Activated CD8-positive, alpha-beta memory T cell treated with anti-CD3 and anti-CD28 coated beads, Interleukin-2, amount 50 U/mL, for 24 hours (primary cell): Measurements from ENCODE around the gene ASCC3.

Experiments used
- DNase-seq: peaks from one replicate; pipeline ENCODE4 v3.0.0-alpha.2; 2020; ENCODE audit errors: extremely low read depth

ASCC3 gene

DNA sequence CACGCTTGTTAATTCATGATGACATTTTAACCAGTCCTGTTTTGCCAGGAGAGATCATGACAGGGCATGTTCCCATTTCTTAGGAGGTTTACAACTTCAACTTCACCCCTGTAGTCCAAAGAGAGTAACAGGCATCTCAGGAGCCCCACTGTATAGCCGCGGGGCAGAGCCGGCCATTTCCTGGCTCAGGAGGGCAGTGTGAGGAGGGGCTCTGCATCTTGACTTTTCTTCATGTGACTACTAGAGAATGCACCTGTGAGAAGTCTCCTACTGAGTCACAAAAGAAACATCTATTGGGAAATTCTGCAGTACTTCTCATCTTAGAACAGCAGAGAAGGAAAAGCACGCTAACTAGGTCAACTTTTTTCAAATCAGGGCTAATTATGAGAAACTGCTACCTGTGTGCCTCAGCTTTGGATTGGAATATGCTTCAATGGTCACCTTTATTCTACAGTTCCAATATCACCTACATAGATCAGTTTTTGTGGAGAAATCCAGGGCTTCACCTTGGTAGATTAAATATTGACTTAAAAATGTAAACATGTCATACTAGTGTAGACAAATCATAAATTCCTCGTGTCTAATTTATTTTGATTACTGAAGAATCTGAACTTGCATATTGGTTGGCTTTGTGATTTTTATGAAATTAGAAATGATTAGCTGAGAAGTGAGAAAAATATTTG is 387.8 kb downstream of the ASCC3 start:
- no peak for DNase-seq

DNA sequence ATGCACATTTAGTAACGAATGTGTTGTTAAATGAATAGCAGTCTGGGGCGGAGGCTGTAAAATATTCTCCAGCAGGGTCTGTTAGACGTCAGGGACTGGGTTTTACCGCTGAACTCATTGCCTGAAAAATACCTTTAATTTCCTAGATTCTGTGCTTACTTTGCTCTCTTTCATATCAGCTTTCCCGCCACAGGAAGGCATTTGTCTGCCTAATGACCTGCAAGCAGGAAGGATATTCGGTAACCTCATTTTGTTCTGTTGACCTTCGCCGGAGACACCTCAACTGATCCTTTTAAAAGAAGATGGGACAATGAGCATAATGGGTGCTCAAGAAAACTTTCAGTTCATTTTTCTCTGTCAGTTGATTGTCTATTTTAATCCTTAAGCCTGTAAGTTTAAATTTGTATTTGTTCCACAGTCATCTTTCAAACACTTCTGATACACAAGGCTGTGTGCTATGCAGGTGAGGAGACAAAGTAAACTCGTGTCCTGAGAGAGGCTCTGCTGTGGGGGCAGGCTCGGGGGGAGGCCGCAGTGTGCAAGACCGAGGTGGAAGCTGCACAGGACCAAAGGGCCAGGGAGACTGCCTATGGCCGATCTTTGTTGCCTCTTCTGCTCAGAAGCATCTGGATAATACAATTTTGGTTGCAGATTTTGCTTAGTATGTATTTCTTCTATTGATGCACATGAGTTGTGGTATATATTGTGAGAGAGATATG is 389.0 kb downstream of the ASCC3 start:
- DNase-seq: no peak

DNA sequence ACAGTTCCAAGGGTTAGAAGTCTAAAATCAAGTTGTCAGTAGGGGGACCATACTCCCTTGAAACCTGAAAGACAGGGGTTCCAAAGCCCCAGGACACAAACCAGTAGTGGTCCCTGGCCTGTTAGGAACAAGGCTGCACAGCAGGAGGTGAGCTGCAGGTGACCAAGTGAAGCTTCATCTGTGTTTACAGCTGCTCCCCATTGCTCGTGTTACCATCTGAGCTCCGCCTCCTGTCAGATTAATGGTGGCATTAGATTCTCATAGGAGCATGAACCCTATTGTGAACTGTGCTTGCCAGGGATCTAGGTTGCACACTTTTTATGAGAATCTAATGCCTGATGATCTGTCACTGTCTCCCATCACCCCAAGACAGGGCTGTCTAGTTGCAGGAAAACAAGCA is 391.1 kb downstream of the ASCC3 start:
- DNase-seq: no peak

DNA sequence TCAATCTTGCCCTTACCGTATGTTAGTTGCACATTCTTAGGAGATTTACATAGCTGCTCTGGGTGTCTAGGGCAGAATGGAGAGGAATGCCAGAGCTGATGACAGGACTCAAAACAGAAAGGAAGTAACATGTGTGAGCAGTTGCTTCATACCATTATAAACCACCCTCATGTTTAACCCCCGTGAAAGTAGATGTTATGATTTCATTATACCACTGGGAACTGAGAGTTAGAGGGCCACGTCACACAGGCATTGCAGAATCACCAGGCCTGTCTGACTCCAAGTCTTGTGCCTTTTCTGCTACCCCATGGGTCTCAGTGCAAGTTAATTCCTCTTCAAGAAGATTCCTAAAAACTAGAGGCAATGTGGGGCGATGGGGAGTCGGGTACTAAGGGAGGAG is 392.9 kb downstream of the ASCC3 start:
- DNase-seq: no peak

DNA sequence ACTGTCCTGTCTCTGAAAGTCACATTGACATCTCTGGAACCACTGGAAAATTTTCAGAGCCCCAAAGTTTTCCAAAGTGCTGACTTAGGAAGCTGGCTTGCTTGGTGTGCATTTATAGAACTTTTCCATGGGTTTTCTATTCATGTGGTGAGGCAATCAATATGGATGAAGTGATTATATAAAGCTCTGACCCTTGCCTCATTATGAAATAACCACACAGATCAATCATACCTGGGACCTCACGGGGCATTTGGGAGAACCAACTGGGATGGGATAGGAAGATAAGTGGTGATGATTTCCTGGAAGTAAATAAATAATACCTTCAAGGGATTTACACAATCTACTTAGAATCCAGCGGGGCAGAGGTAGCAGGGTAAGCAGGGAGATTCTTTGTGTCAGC is 393.5 kb downstream of the ASCC3 start:
- DNase-seq: no peak

DNA sequence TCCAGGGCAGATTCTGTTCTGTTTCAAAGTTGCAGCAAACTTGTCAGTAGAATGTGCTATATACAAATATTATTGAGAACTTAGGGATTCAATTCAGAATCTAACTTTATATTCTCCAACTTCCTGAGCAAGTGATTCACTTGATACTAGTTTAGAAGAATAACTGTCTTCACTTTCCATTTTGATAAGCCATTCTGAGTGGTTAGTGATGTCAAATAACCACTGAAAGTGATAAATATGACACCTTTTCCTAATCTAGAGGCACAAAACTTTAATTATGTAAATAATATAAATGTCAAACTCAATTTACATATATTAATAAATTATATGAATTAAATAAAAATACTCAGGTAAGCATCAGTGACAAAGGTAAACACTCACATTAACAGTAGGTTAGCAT is 395.9 kb downstream of the ASCC3 start:
- no peak for DNase-seq

DNA sequence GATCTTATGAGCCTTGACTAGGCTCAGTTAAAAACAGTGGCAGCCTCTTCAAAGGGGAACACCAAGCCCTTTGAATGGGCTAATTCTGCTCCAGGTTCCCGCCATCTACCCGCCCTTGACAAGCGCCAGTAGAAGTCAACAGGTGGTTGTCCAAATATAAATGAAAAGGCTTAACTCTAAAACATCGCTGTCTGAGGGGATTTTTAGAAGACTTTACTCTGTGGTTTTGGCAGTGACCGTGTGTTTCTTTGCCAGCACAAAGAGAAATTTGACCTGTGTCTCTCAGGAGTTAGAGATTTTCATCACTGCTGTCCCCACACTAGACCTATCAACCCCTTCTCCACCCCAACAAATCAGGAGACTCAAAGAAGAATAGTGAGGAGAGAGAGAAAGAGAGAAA is 396.7 kb downstream of the ASCC3 start:
- DNase-seq: no peak

DNA sequence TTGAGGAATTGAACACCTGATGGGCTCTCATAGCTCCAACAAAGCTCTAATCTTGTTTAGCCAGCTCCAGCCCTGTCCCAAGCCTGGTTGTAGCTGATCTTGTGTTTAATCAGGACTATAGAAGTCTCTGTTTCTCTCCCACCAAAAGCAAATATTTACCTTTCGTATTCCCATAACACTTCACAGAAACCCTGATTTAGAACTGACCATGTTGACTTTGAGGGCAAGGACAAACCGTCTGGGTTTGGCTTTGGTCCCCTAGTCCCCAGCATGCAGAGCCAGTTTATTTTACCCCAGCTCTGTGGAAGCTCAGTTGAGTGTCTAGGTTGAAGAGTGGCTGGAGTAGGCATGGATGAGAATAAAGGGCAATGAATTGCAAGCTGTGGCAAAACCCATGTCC is 398.4 kb downstream of the ASCC3 start:
- no peak for DNase-seq

DNA sequence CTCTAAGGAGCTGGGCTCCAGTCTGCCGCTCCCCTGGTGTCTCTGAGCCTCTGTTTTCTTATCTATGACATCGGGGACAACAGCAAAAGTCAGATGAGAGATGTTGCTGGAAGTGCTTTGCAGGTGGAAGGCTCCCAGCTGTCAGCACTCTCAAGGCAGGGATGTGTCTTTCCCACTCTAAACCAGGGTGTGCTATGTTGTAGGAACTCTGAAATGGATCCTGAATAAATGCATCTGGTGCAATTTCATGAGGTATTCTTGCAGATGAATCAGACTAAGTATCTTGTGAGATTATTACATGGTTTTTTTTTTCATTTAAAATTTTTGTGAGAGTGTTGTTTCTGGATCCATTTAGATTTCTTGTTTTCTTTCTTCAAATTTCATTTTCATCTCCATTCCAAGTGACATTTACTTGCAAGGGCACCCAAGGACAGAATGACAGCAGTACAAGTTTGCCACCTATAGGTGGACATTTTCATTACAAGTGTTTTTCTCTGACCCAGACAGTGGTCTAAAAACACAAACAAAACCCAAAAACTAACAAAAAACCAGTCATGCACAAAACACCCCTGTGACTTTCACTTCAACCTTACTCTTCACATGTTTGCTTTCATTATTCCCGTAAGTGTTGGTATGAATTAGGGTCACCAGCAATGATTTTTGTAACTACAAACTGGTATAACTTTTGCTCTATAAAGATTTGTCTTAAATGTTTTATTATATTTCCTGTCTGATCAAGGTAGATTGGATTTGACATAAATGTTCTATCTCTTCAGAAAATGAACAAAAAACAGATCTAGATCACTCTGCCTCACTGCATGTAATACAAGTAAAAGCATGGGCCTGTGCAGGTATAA is 401.7 kb downstream of the ASCC3 start:
- DNase-seq: no peak

DNA sequence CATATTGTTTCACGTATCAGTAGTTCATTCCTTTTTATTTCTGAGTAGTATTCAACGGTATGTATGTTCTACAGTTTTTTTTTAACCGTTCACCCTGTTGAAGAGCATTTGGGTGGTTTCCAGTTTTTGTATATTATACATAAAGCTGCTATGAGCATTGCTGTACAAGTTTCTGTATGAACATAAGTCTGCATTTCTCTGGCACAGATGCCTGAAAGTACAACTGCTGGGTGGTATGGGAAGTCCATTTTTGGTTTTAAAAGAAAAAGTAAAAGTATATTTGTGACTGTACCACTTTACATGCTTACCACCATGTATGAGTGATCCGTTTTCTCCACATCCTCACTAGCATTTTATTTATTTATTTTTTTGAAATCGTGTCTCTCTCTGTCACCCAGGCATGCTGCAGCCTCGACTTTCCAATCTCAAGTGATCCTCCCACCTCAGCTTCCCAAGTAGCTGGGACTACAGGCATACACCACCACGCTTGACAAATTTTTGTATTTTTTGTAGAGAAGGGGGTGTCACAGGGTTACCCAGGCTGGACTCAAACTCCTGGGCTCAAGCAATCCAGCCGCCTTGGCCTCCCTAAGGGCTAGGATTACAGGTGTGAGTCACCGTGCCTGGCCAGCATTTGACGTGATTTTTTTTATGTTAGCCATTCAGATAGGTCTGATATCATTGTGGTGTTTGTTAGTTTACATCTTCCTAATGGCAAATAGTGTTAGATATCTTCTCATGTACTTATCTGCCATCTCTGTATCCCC is 405.4 kb downstream of the ASCC3 start:
- no peak for DNase-seq

DNA sequence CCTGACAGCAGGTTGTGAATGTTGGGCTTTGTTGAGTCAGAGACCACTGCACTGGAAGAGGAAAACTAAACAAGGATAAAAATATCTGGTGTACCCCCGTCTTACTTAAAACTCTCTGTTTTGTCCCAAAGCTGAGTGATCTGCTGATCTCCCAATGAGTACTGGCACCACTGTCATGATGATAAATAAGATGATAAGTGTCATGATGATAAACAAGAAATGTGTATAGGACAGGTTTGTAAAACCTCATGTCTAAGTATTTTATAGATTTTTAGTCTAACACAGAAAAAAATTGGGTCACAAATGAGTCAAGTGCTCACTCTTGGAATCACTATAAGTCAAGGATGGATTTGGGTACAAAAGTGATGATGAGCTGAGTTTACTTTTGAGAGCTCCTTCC is 407.9 kb downstream of the ASCC3 start:
- no peak for DNase-seq

DNA sequence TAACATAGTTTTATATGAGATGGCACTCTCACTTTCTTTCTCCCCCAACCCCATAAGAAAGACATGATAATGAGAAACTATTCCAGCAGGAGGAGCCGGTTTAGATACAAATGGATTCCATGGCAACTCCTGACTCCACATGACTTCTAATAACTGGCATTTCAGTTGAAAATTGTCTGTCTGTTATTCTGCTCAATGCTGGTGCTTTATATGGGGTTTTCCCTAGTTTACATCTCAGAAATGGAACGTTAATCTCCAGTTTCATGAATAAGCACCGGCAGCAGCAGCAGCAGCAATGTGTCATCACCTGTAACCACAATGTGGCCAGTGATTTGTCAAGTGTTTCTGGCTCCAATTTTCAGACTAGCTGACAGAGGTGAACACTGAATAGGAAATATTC is 408.5 kb downstream of the ASCC3 start:
- DNase-seq: no peak

DNA sequence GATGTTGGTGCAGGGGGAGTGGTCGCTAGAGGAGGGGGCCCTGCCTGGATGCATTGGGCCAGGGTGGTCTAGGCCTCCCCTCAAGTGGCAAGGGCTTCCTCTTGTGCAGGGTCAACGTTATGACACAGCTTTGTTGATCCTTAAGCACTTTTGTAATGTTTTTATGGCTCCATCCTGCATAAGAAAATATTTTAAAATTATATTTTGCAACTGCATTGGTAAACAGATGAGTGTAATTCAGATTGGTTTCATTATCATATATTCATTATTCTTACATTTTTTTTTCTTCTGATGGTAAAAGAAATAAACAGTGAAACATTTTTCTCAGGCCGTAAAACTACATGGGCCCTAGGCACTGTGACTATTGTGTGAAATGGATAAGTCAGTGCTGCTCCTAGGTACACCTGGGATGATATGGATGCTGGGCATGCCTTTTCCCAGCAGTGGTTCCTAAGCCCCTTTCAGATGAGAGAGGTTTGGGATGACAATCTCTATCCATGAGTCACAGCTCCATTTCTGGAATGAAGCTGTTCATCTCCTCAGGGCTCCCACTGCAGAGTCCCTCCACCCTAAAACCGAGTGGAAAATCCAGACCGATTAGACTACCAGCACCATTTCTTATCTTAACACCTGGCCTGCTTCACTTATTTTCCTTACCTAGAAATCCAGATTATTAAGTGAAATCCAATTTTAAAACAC is 410.6 kb downstream of the ASCC3 start:
- DNase-seq: no peak

DNA sequence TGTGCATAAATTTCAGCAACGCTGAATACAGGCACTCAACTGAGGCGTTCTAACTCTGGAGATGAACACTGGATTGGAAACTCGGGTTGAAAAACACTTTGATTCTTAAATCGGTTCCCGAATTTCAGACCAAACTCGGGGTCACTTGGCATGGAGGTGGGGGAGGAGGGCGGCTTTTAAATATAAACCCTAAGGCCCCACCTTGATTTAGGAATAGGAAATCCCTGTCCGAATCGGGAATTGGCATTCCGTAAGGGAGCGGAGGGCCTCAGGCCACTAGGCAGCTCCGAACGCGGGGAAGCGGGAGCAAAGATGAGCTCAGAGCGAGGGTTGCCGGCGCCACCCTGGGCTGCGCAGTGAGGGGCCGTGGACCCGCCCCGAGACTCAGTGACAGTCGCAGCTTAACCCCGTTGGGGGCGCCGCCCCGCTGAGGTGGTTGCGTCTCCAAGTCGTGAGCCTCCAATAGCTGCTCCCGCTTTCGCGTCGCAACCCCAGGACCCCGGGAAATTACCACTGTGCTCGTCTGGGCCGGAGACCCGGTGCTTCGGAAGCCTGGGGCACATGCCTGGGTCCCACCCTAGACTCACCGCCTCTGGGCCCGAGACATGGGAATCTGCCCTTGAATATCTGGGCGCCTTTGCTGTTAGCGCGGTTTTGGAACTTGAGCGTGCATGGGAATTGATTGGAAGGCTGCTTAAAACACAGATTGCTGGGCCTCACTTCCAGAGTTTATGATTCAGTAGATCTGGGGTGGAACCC is 411.8 kb downstream of the ASCC3 start:
- no peak for DNase-seq

DNA sequence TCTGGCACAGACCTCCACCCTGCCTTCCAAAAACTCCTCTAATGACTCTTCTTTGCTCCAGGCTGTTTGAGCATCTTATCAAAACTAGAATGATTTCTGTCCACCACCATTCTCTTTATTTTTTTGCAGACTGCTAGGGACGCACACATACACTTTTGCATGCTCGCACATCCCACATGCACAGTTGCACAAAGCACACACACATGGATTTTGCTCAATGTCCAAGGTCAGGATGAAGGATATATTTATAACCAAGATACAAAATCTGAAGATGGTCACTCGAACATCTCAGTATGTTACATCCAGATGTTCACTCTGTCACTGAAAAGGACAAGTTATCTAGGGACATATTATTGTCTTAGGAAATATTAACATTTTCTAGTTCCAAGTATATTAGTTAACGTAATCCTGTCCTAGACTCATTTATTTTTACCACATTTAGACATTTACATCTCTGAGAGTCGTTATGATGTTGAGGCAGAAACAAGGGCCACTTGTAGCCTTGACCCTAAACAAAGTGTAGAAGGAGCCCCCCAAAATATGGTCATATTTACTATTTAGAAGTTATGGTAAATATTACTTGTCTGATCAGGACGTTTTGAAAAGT is 413.0 kb downstream of the ASCC3 start:
- DNase-seq: no peak

DNA sequence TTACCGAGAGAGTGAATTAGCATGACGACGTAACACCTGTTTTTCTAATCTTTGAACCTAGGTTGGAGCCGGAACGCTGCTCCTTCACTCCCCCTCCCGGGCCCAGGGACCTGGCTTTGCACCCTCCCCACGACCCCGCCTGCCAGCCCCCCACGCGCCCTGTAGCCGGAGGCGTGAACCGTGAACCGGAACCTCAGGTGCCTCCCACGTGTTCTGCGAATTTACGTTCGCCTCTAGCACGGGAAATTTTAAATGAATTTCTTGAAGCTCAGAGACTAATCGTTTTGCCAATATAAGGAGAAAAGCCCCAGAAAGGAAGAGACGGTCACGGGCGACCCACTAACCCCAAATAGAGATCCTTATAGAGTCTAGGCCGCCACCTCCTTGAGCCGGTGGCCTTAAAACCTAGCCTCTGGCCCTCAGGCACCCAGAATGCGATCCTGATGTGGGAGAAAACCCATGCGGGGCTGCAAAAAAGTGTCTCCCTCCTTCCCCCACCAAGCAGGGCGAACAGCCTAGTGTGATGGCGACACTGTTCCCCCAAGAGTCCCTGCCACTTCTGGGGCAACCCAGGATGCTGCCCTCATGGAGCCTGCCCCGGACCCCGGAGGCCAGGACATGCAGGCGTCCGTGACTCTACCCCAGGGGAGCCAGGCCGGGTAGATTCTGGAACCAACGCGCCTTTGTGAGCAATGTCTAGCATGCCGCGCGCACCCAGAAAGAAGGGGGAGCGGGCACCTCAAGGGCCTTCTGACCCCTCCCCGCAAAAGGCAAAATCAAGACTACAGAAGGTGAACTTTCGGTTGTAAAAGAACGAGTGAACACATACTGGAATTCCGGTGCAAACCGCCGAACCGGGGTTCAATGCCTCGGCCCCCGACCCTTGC is 413.8 kb downstream of the ASCC3 start:
- no peak for DNase-seq

DNA sequence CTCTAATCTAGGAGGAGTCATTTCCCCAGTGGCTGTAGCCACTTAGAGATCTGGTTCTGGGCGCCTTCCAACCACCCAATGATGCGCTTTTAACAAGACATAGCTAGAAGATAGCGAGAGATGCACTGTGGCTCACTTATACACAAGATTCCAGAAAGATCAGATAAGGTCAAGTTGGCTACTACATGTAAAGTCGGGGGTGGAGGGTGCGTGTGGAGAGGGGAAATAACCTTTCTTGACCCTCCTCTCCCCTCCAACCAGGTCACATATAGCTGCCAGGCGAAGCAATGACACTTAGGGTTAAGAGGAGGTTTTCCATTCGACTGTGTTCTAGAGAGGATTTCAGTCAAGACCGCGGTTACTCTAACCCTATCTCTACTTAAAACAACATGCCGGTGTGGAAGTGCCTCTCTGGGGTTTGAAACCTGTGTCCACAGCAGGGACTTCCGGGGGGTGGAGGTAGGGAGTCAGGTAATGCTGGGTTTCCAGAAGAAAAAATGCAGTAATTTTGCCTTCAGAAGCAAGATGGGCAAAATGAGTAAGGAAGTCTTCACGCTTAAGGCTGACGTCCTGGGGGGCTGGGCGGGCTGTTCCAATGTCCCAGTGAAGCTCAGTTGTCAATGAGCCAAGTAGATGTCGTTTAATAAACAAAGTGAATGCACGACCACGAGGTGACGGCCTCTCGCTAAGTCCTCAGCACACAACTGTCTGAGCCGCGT is 414.6 kb downstream of the ASCC3 start:
- DNase-seq: no peak

DNA sequence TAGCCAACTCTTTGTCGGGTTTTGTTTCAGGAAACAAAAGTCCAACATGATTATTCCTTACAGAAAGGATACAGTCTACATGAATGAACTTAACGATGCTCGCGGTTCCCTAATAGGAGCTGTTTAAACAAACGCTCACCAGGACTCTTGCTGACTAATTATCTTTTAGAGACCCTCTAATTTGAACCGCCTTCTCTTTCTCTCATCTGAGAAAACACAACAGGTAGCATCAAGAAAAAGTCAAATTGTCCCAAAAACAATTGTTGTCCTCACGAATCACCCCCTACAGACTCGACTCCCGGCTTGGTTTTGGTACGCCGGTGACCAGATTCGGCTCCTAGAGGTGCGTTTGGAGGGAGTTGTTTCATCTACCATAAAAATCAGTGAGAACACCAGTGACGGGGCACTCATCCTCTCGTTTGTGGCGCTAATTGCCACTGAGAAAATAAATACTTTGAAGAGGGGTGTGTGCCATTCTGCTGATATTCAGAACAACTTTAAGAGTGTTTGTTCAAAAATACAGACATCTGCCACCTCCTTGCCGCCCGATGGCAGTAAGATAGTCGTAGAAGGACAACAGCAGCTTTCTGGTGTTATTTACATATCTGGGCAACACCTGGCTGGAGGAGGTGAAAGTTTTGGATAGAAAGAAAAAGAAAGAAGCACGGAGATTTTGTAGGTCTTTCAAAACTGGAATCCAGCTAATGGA is 415.3 kb downstream of the ASCC3 start:
- DNase-seq: no peak
